Gastrocnemius medialis (tissue), 4 donors: ENCODE measurements around the gene TRIP12. TPM values are rescaled to one million over a fixed set of nuclear protein-coding genes. Genes with fewer than 3 reads are reported as not detected.

Source experiments
- ATAC-seq, 2 donors: fragments of 150-250 bp; one replicate each; pipeline ENCODE4 v1.9.1; 2016
- DNase-seq, 2 donors: peaks; one replicate each; pipeline ENCODE4 v3.0.0-alpha.2; 2019
- H3K27ac ChIP-seq, 4 donors: fragments of 200-600 bp; sonication (generic); 1 replicate in 1 of 4; 2 replicates in 3 of 4; pipeline ENCODE4 v1.5.1; 2016 to 2018; ENCODE audit warnings: mild to moderate bottlenecking in 2 of 4, moderate library complexity in 1 of 4
- H3K27me3 ChIP-seq, 3 donors: fragments of 200-600 bp; sonication (generic) in 2 of 3; 1 replicate in 1 of 3; 2 replicates in 2 of 3; pipeline versions ENCODE4 v1.5.1 to v1.6.0; 2016 to 2019; ENCODE audit warnings: mild to moderate bottlenecking in 1 of 3, moderate library complexity in 1 of 3
- H3K36me3 ChIP-seq, 2 donors: fragments of 200-600 bp; sonication (generic) in 1 of 2; one replicate each; pipeline ENCODE4 v1.5.1; 2017 to 2018
- H3K4me1 ChIP-seq, 2 donors: fragments of 200-600 bp; sonication (generic) in 1 of 2; one replicate each; pipeline ENCODE4 v1.5.1; 2016 to 2017; ENCODE audit warnings: mild to moderate bottlenecking in 2 of 2
- H3K4me3 ChIP-seq, 4 donors: fragments of 200-600 bp; sonication (generic) in 3 of 4; 1 replicate in 1 of 4; 2 replicates in 3 of 4; pipeline ENCODE4 v1.5.1; 2016 to 2019; ENCODE audit warnings: mild to moderate bottlenecking in 2 of 4
- H3K9me3 ChIP-seq, 3 donors: fragments of 200-600 bp; sonication (generic) in 2 of 3; 1 replicate in 1 of 3; 2 replicates in 2 of 3; pipeline ENCODE4 v1.5.1; 2016 to 2019
- POLR2A ChIP-seq, 2 donors: fragments of 450-650 bp; IDR thresholded peaks; one replicate each; pipeline ENCODE4 v1.6.1; 2017; ENCODE audit warnings: antibody characterized with exemption in 2 of 2, mild to moderate bottlenecking in 2 of 2, moderate library complexity in 2 of 2
- in situ Hi-C, 4 donors: fragments of 200-750 bp; cut with MboI; loops; one replicate each; pipeline versions ENCODE4 v1.15.0 to v1.8.0; 2017; ENCODE audit warnings: low sequenced_read_pairs in 4 of 4
- intact Hi-C: fragments of 100-400 bp; cut with DNase I; formaldehyde crosslinking; loops from one replicate; pipeline ENCODE4 v1.15.1; 2023; ENCODE audit warnings: low total_unique reads
- total RNA-seq, 4 donors: library from RNA; depleted of rRNA; stranded (reverse); fragments of >200 nt; gene quantifications; one replicate each; pipeline versions ENCODE4 v1.1.0 to v1.2.3, GENCODE V29; 2016
- TF ChIP-seq, protein P1 (sequence below), 5 experiments: fragments of 450-650 bp in 3 of 5; fragments of 200-600 bp in 2 of 5; sonication (generic) in 2 of 5; IDR thresholded peaks in 4 of 5; conservative IDR thresholded peaks in 1 of 5; 1 replicate in 4 of 5; 2 replicates in 1 of 5; pipeline ENCODE4 v1.5.1; 2016 to 2019; ENCODE audit warnings: antibody characterized with exemption in 5 of 5, mild to moderate bottlenecking in 3 of 5, moderate library complexity in 3 of 5

The TRIP12 gene
- total RNA-seq, 4 donors from 2014 or later = 122 to 152 (median 141) TPM

DNA sequence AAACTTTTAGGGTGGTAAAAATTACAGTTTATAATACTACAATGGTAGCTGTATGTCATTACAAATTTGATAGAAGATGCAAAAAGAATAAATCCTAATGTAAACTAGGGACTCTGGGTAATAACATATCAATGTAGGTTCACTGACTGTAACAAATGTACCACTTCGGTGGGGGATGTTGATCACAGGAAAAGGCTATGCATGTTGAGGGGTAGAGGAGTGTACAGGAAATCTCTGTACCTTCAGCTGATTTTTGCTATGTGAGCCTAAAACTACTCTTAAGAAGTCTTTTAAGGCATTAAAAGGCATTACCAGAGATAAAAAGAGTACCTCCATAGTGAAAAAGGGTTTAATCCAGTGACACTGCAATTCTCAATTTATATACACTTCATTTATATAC, 25.0 kb downstream of the TRIP12 start:
- ATAC-seq (no peak), DNase-seq (no peak)
- H3K4me3 ChIP-seq = no peak overlapping the region
- TF ChIP-seq, protein P1, sequence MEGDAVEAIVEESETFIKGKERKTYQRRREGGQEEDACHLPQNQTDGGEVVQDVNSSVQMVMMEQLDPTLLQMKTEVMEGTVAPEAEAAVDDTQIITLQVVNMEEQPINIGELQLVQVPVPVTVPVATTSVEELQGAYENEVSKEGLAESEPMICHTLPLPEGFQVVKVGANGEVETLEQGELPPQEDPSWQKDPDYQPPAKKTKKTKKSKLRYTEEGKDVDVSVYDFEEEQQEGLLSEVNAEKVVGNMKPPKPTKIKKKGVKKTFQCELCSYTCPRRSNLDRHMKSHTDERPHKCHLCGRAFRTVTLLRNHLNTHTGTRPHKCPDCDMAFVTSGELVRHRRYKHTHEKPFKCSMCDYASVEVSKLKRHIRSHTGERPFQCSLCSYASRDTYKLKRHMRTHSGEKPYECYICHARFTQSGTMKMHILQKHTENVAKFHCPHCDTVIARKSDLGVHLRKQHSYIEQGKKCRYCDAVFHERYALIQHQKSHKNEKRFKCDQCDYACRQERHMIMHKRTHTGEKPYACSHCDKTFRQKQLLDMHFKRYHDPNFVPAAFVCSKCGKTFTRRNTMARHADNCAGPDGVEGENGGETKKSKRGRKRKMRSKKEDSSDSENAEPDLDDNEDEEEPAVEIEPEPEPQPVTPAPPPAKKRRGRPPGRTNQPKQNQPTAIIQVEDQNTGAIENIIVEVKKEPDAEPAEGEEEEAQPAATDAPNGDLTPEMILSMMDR (IDR thresholded peaks at IDR 0.05 in 4 of 5, conservative IDR thresholded peaks at IDR 0.05 in 1 of 5) = no peak
- TF ChIP-seq POLR2A (IDR thresholded peaks at IDR 0.05) = no peak
- intact Hi-C loops = no loop called here
- H3K36me3 ChIP-seq = no peaks in the 10 kb centered on the region
- H3K27ac ChIP-seq = no peak overlapping the region
- no peaks in the 10 kb centered on the region for H3K9me3 ChIP-seq
- in situ Hi-C loops = no loop called here
- H3K4me1 ChIP-seq = peaks cover 43 to 50% of the 10 kb centered on the region in 2 donors
- no peaks in the 10 kb centered on the region for H3K27me3 ChIP-seq

- no peak overlapping the region for H3K27ac ChIP-seq
- H3K9me3 ChIP-seq = no peaks in the 10 kb centered on the region
- H3K4me1 ChIP-seq = peaks cover 43 to 52% of the 10 kb centered on the region in 2 donors
- ATAC-seq = no peak
- H3K27me3 ChIP-seq = no peaks in the 10 kb centered on the region
- in situ Hi-C loops = no loop called here
- H3K4me3 ChIP-seq = no peak overlapping the region
- no peaks in the 10 kb centered on the region for H3K36me3 ChIP-seq
- no peak for TF ChIP-seq POLR2A (IDR thresholded peaks at IDR 0.05)
- TF ChIP-seq, protein P1 (IDR thresholded peaks at IDR 0.05 in 4 of 5, conservative IDR thresholded peaks at IDR 0.05 in 1 of 5) = no peak
- intact Hi-C loops = no loop called here
- DNase-seq = no peak
Observed at GRCh38 chr2:229889023-229889422, 32.8 kb downstream of the TRIP12 start.

GRCh38 chr2:229888031-229888430, 33.8 kb downstream of the TRIP12 start:
- no peaks in the 10 kb centered on the region for H3K27me3 ChIP-seq
- intact Hi-C loops (no loop called here), in situ Hi-C loops (no loop called here)
- no peak for ATAC-seq
- H3K9me3 ChIP-seq = no peaks in the 10 kb centered on the region
- no peak overlapping the region for H3K27ac ChIP-seq
- H3K4me3 ChIP-seq = no peak overlapping the region
- no peak for TF ChIP-seq POLR2A (IDR thresholded peaks at IDR 0.05)
- TF ChIP-seq, protein P1 (IDR thresholded peaks at IDR 0.05 in 4 of 5, conservative IDR thresholded peaks at IDR 0.05 in 1 of 5) = no peak
- no peak for DNase-seq
- H3K36me3 ChIP-seq = no peaks in the 10 kb centered on the region
- peaks cover 40 to 49% of the 10 kb centered on the region in 2 donors for H3K4me1 ChIP-seq

- Histone ChIP-seq H3K27ac (no peak overlapping the region), H3K36me3 (no peaks in the 10 kb centered on the region), H3K9me3 (no peaks in the 10 kb centered on the region), H3K4me1 (peaks cover 40 to 53% of the 10 kb centered on the region in 2 donors), H3K27me3 (no peaks in the 10 kb centered on the region), H3K4me3 (no peak overlapping the region)
- in situ Hi-C loops = no loop called here
- intact Hi-C loops = no loop called here
- ATAC-seq = no peak
- no peak for DNase-seq
- TF ChIP-seq, protein P1 (IDR thresholded peaks at IDR 0.05 in 4 of 5, conservative IDR thresholded peaks at IDR 0.05 in 1 of 5) = no peak
- TF ChIP-seq POLR2A (IDR thresholded peaks at IDR 0.05) = no peak
Observed at GRCh38 chr2:229887441-229887840, 34.4 kb downstream of the TRIP12 start.
